B cell (primary cell): ENCODE data around the gene HLCS. TPM values are rescaled to one million over a fixed set of nuclear protein-coding genes. Genes with fewer than 3 reads are reported as not detected.

Source experiments
- ATAC-seq: fragments of 200-7000 bp; cut with Tn5 transposase; one replicate; pipeline ENCODE4 v1.10.0; 2021; ENCODE audit warnings: low read depth, mild to moderate bottlenecking, moderate number of reproducible peaks, moderate library complexity
- CTCF ChIA-PET: fragments of 350-600 bp; sonication (Branson Sonifier 250); formaldehyde crosslinking; loops from one replicate; lab custom pipeline; 2021; ENCODE audit warnings: antibody characterized with exemption, inconsistent platforms; lab: Charles Lee
- POLR2A ChIA-PET: fragments of 350-600 bp; sonication (Branson Sonifier 250); formaldehyde crosslinking; loops from one replicate; lab custom pipeline; 2021; ENCODE audit warnings: antibody characterized with exemption; lab: Charles Lee
- DNase-seq: peaks from one replicate; pipeline ENCODE4 v3.0.0; 2013
- H2AFZ ChIP-seq: 2 replicates; pipeline ENCODE4 v1.6.1; 2012; ENCODE audit warnings: mild to moderate bottlenecking, low read depth, low read length; ENCODE audit not compliant: insufficient read depth, poor library complexity, severe bottlenecking
- H3K27ac ChIP-seq, 2 donors: 1 replicate in 1 of 2; 2 replicates in 1 of 2; pipeline ENCODE4 v1.5.1; 2012 to 2013; ENCODE audit warnings: low read length in 2 of 2, mild to moderate bottlenecking in 2 of 2, moderate library complexity in 1 of 2
- H3K27me3 ChIP-seq, 4 experiments: fragments of 200-600 bp in 1 of 4; sonication (generic) in 1 of 4; replicated peaks in 1 of 4; 1 replicate in 2 of 4; 2 replicates in 2 of 4; pipeline versions ENCODE4 v1.6.1 to v1.7.0; 2013 to 2016; ENCODE audit warnings: low read length in 3 of 4, mild to moderate bottlenecking in 2 of 4, mixed read lengths in 1 of 4, moderate library complexity in 1 of 4; ENCODE audit not compliant: insufficient read depth in 4 of 4, control insufficient read depth in 3 of 4; ENCODE audit errors: control extremely low read depth in 1 of 4
- H3K36me3 ChIP-seq, 2 experiments: replicated peaks in 1 of 2; 1 replicate in 1 of 2; 2 replicates in 1 of 2; pipeline versions ENCODE4 v1.6.1 to v1.7.1; 2013; ENCODE audit warnings: low read length in 1 of 2; ENCODE audit not compliant: insufficient read depth in 2 of 2, control insufficient read depth in 1 of 2; ENCODE audit errors: control extremely low read depth in 1 of 2, extremely low read depth in 1 of 2
- H3K4me1 ChIP-seq, 2 donors: fragments of 200-600 bp in 1 of 2; sonication (generic) in 1 of 2; 1 replicate in 1 of 2; 2 replicates in 1 of 2; pipeline versions ENCODE4 v1.5.1 to v1.6.1; 2013 to 2017; ENCODE audit warnings: low read length in 2 of 2; ENCODE audit not compliant: control insufficient read depth in 2 of 2, insufficient read depth in 2 of 2
- H3K4me2 ChIP-seq: replicated peaks from 2 replicates; pipeline ENCODE3; 2012; ENCODE audit warnings: mild to moderate bottlenecking, low read depth, low read length; ENCODE audit not compliant: poor library complexity, severe bottlenecking
- H3K4me3 ChIP-seq, 5 experiments: fragments of 200-600 bp in 1 of 5; sonication (generic) in 1 of 5; 1 replicate in 3 of 5; 2 replicates in 2 of 5; pipeline versions ENCODE4 v1.5.1 to v1.7.0; 2011 to 2016; ENCODE audit warnings: low read length in 4 of 5, mild to moderate bottlenecking in 4 of 5, low read depth in 2 of 5, control low read depth in 1 of 5, moderate library complexity in 1 of 5; ENCODE audit not compliant: insufficient read depth in 1 of 5; ENCODE audit errors: control extremely low read depth in 1 of 5, extremely low read depth in 1 of 5
- H3K79me2 ChIP-seq: fragments of 200-600 bp; sonication (generic); one replicate; pipeline ENCODE4 v1.6.0; 2016; ENCODE audit warnings: low read length; ENCODE audit not compliant: control insufficient read depth, insufficient read depth
- H3K9ac ChIP-seq: fragments of 200-600 bp; sonication (generic); 2 replicates; pipeline ENCODE4 v1.6.1; 2017; ENCODE audit warnings: mild to moderate bottlenecking, low read length, moderate library complexity
- H3K9me3 ChIP-seq, 3 donors: one replicate each; pipeline versions ENCODE4 v1.6.1 to v1.7.1; 2013; ENCODE audit warnings: low read length in 2 of 3; ENCODE audit not compliant: control insufficient read depth in 2 of 3, insufficient read depth in 1 of 3; ENCODE audit errors: control extremely low read depth in 1 of 3
- H4K20me1 ChIP-seq: 2 replicates; pipeline ENCODE4 v1.6.0; 2012; ENCODE audit warnings: mild to moderate bottlenecking, low read length; ENCODE audit not compliant: insufficient read depth, control insufficient read depth, poor library complexity, severe bottlenecking
- H3K27ac Mint-ChIP-seq: one replicate; pipeline ENCODE4 v1.8.0; 2021; ENCODE audit warnings: mixed read lengths
- H3K27me3 Mint-ChIP-seq: one replicate; pipeline ENCODE4 v1.8.0; 2021; ENCODE audit warnings: mixed read lengths
- H3K4me1 Mint-ChIP-seq: one replicate; pipeline ENCODE4 v1.8.0; 2021; ENCODE audit warnings: mixed read lengths
- H3K4me3 Mint-ChIP-seq: one replicate; pipeline ENCODE4 v1.8.0; 2021; ENCODE audit warnings: mixed read lengths
- H3K9me3 Mint-ChIP-seq: one replicate; pipeline ENCODE4 v1.8.0; 2022; ENCODE audit warnings: mixed read lengths; ENCODE audit not compliant: insufficient read depth
- CTCF ChIP-seq: fragments of 200-600 bp; IDR thresholded peaks from one replicate; pipeline ENCODE4 v1.8.0; 2022; ENCODE audit warnings: antibody characterized with exemption, mild to moderate bottlenecking
- EZH2 ChIP-seq: IDR thresholded peaks from 2 replicates; pipeline ENCODE4 v1.6.1; 2012; ENCODE audit warnings: borderline replicate concordance, low read depth, mild to moderate bottlenecking, moderate library complexity, low read length; ENCODE audit not compliant: insufficient read depth, poor library complexity, severe bottlenecking
- WGBS: methylation state at CpG from one replicate; pipeline ENCODE4 v1.1.5; 2013; ENCODE audit warnings: missing lambda C conversion rate; ENCODE audit not compliant: insufficient coverage; 5-methylcytosine and 5-hydroxymethylcytosine counted together
- intact Hi-C: fragments of 100-400 bp; cut with micrococcal nuclease; formaldehyde crosslinking; loops from one replicate; pipeline ENCODE4 v1.10.0; 2022
- polyA plus RNA-seq: library from polyadenylated mRNA; depleted of rRNA; stranded (reverse); fragments of >200 nt; gene quantifications from 2 replicates; pipeline ENCODE4 v1.2.3, GENCODE V29; 2012
- total RNA-seq, 2 donors: library from RNA; stranded (reverse); fragments of 120-200 nt in 1 of 2; gene quantifications; 1 replicate in 1 of 2; 2 replicates in 1 of 2; pipeline versions ENCODE4 v1.2.3 to v1.2.4, GENCODE V29; 2013 to 2022

Gene HLCS
- total and polyA plus RNA-seq, 2 donors (not counting 1 experiment from before 2014, with no cell fraction given): 4.4 to 14.7 TPM

GRCh38 chr21:36743446-36743845 lies 223.0 kb downstream of the HLCS start:
- no peak overlapping the region for H3K4me2 ChIP-seq
- H3K36me3 ChIP-seq: no peaks in the 10 kb centered on the region
- Mint-ChIP-seq H3K27ac (no peak overlapping the region), H3K4me3 (no peak overlapping the region), H3K9me3 (no peaks in the 10 kb centered on the region), H3K4me1 (peaks cover 7% of the 10 kb centered on the region), H3K27me3 (peaks cover 38% of the 10 kb centered on the region)
- H3K27me3 ChIP-seq: peaks cover 0 to 31% (median 6%) of the 10 kb centered on the region in 4 experiments
- POLR2A ChIA-PET: no interaction called here
- H2AFZ ChIP-seq: no peak overlapping the region
- no peak overlapping the region for H3K9ac ChIP-seq
- WGBS: 98% methylated on average over 6 of the region's 9 CpGs
- intact Hi-C loops: no loop called here
- TF ChIP-seq CTCF (no peak), EZH2 (no peak)
- peaks cover 0 to 3% (median 0%) of the 10 kb centered on the region in 3 donors for H3K9me3 ChIP-seq
- no peak overlapping the region for H3K4me3 ChIP-seq
- H3K79me2 ChIP-seq: no peaks in the 10 kb centered on the region
- H4K20me1 ChIP-seq: no peaks in the 10 kb centered on the region
- DNase-seq (no peak), ATAC-seq (no peak)
- H3K27ac ChIP-seq: no peak overlapping the region
- peaks cover 0 to 5% of the 10 kb centered on the region in 2 donors for H3K4me1 ChIP-seq
- CTCF ChIA-PET: no interaction called here

DNA sequence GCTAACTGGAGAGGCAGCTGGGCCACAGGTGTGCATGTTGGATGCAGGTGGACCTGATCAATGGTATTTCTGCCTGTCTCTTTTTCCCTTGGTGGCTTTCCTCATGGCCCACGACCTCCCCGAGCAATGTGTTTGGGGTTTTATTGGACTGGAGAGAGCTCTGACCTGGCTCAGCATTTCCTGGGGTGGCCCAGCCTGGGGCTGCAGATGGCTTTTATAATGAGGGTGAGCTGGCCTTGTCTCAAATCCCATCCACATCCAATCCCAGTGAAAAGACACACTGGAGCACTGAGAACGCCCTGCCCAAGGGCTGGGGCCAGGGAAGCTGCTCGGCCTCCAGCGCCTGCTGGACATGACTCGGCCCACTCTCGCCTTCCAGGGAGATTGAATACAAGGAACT lies 223.5 kb downstream of the HLCS start:
- intact Hi-C loops: no loop called here
- H4K20me1 ChIP-seq: no peaks in the 10 kb centered on the region
- no peak for DNase-seq
- no peak overlapping the region for H3K4me3 Mint-ChIP-seq
- ChIA-PET POLR2A (no interaction called here), CTCF (no interaction called here)
- no peak overlapping the region for H3K27ac ChIP-seq
- H2AFZ ChIP-seq: no peak overlapping the region
- TF ChIP-seq EZH2: no peak
- TF ChIP-seq CTCF: no peak
- 88% methylated on average over 5 of the region's 7 CpGs for WGBS
- H3K27me3 ChIP-seq: peaks cover 0 to 29% (median 6%) of the 10 kb centered on the region in 4 experiments
- H3K4me2 ChIP-seq: no peak overlapping the region
- ATAC-seq: no peak
- no peaks in the 10 kb centered on the region for H3K79me2 ChIP-seq
- H3K27me3 Mint-ChIP-seq: peaks cover 35% of the 10 kb centered on the region
- peaks cover 7% of the 10 kb centered on the region for H3K4me1 Mint-ChIP-seq
- H3K9me3 ChIP-seq: peaks cover 0 to 3% (median 0%) of the 10 kb centered on the region in 3 donors
- no peak overlapping the region for H3K4me3 ChIP-seq
- H3K9ac ChIP-seq: no peak overlapping the region
- no peak overlapping the region for H3K27ac Mint-ChIP-seq
- no peaks in the 10 kb centered on the region for H3K36me3 ChIP-seq
- H3K4me1 ChIP-seq: peaks cover 0 to 5% of the 10 kb centered on the region in 2 donors
- H3K9me3 Mint-ChIP-seq: no peaks in the 10 kb centered on the region
